ENCODE measurements around the gene FMN1.

Gene FMN1

DNA sequence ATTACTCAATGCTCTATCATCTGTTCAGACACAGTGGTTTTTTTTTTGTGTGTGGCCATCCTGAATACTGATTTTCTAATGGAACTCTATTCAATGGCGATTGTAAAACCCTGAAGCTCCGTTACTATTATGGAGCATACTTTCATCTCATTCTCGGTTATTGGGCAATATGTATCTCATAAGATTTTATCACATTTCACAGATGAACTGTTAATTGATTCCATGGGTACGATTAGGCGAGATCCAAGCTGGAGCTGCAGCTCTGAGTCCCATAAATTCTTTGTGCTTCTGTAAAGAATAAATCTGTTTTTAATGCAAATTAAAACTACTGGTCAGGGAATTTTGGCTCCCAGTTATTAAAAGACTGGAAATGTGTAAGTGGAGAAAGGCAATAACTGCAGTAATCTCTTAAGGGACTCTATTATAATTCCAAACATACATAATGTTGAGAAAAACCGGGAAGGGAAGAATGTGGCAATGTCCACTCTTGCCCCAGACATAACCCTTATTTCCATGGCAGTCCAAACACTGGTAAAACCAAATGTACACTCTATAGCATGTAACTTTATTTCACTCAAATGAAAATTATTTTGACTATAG lies 394.5 kb downstream of the FMN1 start:
- DNase-seq: no peak

DNA sequence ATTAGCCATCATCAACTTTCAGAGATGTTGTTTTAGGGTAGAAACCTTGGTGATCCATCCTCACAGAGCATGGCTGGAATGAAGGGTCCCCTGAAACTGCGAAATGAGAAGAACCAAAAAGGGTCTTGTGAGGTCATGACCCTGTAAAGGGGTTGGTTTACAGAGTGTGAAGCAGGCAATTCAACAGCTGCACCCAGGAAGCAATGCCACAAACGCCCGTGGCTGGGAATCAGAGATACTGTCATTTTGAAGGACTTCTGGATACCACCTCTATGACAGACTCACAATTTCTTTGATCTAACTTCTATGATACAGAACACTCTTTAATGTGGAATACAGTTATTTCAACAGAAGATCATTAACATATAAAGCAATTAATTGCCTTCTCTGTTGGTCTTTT lies 397.7 kb downstream of the FMN1 start:
- no peak for DNase-seq

DNA sequence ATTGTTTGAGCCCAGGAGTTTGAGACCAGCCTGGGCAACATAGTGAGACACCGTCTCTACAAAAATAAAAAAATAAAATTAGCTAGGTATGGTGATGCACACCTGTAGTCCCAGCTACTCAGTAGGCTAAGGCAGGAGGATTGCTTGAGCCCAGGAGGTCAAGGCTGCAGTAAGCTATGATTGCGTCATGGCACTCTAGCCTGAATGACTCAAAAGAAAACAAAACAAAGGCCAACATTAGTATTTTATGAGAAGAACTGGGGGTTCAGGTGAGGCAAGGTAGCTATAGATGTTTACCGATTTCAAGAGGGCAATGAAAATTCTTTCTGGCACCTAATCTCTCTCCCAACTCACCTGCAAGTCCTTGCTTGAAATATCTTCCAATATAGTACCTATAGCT lies 399.5 kb downstream of the FMN1 start:
- no peak for DNase-seq

DNA sequence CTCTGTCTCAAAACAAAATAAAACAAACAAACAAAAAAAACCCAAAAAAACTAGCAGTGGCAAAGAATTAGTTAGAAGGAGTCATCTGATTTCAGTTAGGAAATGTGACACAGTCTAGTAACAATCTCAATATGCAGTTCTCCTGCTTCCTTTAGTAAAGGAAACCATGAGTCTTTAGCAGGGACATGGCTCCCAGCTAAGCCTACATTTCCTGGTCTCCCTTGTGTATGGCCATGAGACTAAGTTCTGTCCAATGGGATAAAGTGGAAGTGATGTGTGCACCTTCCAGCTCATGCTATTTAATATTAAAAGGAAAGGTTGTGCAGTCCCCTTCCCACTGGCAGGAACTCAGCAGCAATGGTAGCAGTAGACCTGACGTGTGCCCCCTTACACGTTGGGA lies 402.1 kb downstream of the FMN1 start:
- DNase-seq: no peak

DNA sequence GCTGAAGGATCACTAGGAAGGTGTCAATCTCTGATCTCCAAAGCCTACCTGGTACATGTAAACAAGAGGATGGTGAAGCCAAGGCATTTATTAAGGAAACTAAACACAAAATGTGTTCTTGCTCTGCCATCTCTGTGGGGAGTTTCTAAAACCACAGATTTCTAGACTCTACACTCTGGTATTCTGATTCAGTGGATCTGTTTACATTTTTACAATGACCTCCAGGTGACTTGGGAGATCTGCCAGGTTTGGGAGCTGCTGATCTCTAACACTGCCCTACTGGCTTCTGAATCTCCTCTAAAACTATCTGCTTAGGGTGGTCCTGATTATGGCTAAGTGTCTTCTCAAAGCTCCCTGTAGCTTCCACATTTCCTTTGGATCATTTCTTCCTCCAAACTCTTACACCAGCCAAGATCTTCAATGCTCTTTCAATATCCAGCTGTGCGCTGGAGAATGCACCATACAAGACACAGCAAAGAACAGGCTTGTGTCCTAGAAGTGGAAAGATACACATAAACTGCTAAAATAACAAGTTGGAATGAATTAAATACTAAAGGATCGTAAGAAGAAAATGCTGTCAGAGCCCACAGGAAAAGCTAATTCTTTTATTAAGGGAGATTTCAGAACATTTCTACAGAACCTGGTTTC lies 404.0 kb downstream of the FMN1 start:
- DNase-seq: no peak

DNA sequence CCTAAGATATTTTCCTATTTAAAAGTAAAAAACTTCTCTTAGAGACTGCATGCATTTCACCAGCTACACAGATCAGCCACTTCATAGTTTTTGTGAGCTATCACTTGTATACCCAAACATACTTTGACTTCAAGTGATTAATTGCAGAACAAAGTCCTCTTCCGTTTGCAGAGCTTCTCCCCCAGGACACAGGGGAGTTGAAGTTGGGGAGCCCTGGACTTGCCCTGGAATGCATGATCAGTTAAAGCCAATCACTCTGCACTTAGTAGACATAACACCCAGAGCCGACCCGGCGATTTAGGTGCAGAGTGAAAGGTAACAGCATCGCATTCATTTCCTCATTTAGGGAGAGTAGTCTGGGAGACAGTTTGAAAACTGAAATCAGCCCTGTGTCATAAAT lies 406.6 kb downstream of the FMN1 start:
- DNase-seq: no peak

DNA sequence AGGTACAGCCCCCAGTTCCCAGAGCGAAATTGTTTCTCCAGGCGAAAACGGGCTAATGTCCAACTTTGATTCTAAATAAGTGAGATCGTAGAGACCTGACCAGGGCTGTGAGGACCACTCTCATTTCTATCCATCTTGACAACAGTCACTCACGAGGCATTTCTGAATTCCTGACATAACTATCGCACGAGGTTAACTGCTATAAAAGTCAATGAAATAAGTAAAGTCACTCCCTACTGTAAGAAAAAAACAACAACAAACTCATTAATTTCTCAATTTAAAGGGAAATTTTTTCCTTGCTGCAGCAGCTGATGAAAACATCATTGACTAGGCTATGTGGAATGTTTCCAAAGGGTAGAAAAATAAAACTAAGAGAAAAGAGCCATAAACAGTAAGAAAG lies 407.6 kb downstream of the FMN1 start:
- no peak for DNase-seq

DNA sequence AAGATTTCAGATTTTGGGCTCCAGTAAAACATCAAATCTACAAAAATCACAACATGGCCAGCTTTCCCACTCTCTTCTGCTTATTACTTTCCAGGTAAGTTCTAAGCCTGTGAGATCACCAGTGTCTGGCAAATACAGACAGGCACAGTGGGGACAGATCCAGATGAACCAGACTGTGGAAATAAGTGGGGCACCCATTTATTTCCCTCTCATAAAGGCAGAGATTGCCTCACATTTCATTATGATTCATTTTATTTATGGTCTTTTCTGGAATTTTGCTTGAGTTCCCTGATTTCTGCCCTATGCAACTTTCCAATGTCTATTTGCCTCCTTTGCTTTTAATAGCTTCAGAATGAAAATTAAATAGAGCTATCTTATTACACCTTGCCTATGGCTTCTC lies 409.9 kb downstream of the FMN1 start:
- DNase-seq: no peak

DNA sequence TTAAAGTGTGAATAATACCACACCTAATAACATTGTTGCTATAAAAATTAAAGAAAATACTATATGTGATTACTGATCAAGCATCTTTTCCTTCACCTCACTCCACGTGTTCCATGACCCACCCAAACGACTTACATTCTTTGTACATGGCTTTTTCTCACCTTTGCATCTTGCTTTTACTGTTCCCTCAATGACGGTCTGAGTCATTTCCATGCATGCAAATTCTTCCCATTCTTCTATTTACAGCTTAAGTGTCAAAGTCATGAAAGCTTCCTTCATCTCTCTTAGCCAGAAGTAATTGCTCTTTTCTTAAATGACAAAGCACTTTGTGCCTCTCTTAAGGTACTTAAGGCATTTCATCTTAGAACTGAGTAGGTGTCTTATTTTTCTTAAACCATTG lies 412.7 kb downstream of the FMN1 start:
- no peak for DNase-seq

DNA sequence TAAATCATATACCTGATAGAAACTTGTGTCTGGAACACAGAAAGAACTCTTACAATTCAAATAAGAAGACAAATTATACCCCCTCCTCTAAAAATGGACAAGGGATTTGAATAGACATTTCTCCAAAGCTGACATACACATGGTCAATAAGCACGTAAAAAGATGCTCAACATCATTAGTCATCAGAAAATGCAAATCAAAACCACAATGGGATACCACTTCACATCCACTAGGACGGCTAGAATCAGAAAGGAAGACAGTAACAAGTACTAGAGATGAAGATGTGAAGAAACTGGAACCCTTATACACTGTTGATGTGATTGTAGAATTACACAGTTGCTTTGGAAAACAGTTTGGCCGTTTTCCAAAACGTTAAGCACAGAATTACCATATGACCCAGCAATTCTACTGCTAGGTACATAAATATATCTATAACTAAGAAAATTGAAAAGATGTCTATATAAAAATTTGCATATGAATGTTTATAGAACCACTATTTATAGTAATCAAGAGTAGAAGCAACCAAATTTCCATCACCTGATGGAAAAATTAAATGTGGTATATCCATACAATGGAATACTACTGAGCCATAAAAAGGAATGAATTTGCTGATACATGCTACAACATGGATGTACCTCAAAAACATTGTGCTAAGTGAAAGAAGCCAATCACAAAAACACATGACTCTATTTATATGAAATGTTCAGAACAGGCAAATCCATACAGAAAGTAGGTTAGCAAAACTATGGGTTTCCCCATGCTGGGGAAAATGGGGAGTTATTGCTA lies 415.9 kb downstream of the FMN1 start:
- DNase-seq: no peak

DNA sequence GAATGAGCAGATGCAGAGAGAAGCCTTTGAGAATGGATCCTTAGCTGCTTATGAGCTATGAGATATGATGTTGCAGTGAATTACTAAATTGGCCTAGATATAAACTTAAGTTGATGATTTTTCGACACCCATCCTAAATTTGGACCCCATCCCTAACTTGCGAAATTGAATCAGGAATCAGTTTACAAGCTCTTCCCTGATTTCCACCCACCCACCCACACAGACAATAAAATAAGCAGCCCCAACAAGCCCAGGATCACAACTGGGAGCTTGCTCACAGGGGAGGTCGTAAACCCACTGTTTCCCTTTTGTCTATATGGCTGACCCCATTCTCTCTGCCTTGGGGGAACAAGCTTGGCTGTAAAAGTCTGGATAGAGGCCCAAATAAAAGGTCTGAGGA lies 419.4 kb downstream of the FMN1 start:
- no peak for DNase-seq

DNA sequence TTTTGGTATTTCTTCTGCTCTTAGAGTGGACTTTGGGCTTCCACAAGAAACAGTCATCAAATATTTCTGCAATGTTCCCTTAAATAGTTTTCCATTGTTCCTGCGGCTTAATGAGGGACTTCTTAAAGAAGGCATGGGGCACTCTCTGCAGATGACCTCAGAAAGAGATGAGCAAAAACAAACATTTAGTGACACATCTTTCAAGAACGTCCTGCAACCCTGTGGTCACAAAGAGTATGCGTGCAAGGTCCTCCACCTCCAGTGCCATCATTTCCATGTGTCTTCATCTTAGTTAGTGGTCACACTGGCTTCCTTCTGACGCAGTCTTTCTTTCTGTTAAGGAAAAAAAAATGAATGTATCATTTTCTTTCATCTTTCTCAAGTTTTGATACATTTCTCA lies 420.5 kb downstream of the FMN1 start:
- DNase-seq: no peak

DNA sequence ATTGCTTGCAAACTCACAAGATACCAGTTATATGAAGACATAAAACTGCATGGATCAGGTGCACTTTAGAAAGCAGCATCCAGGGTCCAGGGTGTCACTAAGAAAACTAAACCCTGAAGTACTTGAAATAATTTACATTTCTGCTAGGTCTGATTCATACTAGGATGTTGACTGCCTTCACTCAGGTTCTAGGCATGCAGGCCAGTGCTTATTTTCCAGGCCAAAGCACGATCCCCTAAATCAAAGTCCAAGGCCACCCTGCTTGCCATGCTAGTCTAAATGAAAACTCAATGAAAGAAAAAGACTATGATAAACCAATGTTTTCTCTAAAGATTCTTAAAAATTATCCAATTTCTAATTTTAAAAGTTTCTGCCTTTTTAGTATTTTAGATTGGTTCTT lies 427.3 kb downstream of the FMN1 start:
- DNase-seq: no peak

DNA sequence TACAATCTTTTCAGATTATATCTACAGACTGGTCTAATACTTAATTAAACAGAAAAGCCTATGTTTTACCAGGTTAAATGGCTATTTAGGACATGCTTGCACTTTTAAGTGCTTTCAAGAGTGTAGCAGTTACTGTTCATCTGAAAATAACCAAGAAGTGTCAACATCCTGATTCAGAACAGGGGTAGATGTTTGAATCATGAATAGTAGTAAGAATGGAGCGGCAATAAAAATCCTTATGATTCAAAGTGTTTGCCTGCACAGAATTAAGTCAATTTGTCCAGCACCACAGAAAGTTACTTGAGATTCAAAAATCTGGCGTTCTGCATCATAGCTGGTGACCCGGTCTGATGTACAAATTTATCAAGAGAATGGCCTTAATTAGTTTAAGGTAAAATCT lies 428.4 kb downstream of the FMN1 start:
- DNase-seq: no peak

DNA sequence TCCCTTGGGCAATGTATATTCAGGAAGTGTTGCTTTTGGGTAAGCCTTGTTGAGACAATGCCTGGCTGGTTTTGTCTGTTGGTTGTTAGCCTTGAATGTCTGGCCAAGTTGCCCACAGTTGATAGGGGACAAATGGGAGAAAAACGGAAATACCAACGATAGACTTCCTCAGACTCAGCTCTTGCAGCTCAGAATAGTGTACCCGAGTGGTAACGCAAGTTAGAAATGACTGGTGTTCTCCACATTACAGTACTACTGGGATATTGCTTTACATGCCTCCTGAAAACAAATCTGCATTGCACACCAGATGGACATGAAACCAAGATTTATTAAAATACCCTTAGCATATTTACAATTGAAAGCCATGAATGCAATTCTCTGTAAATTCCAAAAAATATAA lies 429.3 kb downstream of the FMN1 start:
- DNase-seq: no peak

DNA sequence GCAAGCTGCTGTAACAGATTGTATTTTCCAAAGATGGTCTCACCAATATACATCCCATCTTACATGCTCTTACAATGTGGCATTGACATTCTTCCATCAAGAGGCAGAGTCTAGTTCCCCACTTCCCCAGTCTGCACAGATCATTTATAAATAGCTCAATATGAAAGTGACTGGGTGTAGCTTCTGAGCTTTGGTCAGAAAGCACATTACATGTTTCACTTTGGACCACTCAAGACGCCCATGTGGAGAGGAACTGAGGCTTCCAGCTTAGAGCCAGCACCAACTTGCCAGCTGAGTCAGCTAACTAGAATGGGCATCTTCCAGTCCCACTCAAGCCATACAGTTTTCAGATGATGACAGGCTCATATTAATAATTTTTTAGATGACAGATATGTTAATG lies 431.2 kb downstream of the FMN1 start:
- DNase-seq: no peak

DNA sequence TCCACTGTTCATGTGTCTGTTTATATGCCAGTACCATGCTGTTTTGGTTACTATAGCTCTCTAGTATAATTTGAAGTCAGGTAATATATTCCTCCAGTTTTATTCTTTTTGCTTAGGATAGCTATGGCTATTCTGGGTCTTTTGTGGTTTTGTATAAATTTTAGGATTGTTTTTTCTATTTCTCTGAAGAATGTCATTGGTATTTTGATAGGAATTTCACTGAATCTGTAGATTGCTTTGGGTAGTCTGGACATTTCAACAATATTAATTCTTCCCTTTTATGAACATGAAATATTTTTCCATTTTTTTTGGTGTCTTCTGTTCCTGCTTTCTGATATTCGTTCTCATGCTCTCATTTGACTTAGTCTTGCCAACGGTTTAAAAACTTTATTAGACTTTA lies 437.1 kb downstream of the FMN1 start:
- no peak for DNase-seq

DNA sequence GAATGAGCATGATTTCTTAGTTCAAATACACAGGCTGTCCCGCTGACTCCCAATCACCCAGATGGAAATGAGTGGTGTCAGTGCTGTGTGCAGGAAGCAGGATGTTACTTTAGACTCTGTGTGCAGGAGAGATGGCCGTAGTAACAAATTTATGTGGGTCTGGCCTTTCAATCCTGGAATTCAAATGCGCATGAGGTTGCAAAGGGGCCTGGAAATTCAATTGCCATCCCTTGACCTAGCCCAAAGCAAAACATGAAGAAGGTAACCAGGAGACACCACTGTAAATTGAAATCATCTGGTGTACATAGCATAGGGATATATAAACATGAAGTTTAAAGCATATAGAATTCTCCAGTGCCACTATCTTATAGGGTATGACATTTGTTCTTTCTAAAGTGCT lies 443.5 kb downstream of the FMN1 start:
- no peak for DNase-seq

DNA sequence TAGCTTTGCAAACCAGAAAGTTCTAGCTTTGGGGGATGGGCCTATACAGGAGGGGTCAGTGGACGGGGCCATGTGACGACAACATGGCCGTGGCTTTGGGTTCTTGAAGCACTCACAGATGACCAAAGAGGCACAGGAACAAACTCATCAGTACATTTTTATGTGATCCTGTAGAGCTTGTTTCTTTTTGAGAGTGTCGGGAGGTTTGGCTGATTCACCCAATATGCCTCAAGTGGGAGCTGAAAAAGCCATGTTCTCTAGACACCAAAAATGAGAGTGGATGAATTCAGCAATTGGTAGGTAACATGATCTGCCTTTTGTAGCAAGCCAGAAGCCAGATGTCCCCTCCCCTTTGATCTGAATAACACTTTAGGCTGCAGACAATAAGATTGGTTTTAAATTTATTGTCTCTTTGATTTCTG lies 446.6 kb downstream of the FMN1 start:
- DNase-seq: no peak

DNA sequence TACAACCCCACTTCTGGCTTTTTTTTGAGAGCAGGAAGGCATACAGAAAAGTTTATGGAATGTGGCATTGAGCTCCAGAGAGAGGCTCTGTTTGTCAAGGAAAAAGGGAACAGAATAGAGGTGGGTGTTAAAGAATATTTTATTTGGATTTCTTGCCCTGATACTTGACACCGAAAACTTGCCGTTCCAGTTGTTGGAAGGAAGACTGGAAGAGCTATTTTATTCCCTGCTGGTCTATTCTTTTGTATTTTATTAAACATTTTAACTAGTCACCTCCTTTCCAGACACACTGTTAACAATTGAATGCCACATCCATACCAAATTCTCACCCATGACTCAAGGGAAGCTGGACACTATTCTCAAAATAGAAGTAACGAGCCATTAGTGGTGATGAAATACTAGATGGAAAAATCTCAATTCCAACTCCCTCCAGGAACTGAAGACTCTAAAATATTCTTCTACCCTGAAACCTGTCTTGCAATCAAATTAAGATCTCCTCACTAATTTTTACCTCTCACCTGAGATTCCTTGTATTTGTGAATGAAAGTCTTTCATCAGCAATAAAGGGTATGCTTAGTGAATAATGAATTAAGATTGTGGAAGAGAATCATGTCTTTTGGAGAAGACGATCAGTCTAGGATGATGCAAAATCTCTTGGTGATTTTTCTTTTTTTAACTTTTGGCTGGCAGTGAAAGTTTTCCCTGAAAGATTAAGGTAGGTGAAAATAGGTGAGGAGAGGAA lies 448.2 kb downstream of the FMN1 start:
- DNase-seq: no peak

DNA sequence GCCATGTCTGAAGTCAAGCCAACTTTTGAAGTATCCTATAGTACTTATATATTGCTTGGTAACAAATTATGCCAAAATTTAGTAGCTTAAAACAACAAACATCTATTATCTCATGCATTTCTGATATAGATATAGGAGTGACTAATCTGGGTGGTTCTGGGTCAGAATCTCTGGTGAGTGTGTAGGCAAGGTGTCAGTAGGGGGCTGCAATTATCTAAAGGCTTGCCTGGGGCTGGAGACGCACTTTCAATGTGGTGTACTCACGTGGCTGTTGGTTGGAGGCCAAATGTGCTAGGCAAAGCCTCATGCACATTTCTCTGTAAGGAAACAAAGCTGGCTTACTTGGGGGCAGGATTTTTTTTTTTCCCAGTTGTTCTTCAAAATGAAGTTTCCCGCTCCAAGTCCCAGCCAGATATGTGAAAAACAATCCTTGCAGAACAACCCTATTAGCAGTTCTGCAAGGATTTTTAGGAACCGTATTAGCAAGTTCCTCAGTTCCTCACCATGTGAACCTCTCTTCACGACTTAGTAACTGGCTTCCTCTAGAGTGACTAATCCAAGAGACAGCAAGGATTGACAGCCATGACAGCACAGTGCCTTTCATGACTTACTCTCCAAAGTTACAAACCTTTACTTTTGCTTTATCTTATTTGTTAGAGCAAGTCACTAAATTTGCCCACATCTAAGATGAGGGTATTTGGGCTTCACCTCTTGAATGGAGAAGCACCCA lies 450.9 kb downstream of the FMN1 start:
- no peak for DNase-seq

DNA sequence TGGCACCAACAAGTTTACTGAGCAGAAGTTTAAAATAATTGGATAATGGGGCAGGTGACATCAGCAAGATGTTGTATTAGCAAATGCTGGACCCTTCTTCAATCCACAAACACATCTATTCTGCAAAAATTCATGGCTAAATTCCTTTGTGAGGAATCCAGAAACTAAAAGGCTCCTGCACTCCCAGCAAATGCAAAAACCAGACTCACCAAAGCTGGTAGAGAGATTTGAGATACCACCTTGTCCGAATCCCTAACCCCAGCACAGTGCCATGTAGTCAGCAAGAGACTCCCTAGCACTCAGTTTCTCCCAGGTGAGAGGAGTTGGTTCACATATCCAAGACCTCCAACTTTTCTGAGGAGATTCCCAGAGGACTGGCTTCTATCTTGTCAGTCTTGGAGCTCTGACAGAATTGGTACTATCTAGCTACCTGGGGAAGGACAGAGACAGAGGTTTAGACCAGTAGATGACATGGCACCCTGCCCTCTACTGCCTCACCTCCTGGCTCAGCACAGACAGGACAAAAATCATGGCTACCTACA lies 454.9 kb downstream of the FMN1 start:
- no peak for DNase-seq

DNA sequence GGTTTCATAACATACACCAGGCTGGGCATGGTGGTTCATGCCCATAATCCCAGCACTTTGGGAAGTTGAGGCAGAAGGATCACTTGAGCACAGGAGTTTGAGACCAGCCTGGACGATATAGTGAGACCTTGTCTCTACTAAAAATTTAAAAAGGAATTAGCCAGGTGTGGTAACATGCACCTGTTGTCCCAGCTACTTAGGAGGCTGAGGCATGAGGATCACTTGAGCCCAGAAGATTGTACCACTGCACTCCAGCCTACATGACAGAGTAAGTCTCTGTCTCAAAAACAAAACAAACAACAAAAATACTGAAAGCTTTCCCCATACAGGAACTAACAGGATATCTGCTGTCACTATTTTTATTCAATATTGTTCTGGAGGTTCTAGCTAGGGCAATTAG lies 455.8 kb downstream of the FMN1 start:
- DNase-seq: no peak

All from activated T-cell treated with anti-CD3 and anti-CD28 coated beads for 4 hours (primary cell).